Transverse colon (tissue), 3 donors: Measurements from ENCODE around the gene CNKSR1.

Experiments
- EP300 ChIP-seq: sonication (generic); formaldehyde crosslinking; IDR thresholded peaks from one replicate; pipeline ENCODE4 v1.6.1; 2017; ENCODE audit warnings: antibody characterized with exemption, low read depth
- TF ChIP-seq, protein P1 (sequence below), 5 experiments: fragments of 200-600 bp in 3 of 5; fragments of 450-650 bp in 2 of 5; sonication (generic) in 3 of 5; IDR thresholded peaks; 1 replicate in 2 of 5; 2 replicates in 3 of 5; pipeline ENCODE4 v1.5.1; 2016 to 2017; ENCODE audit warnings: antibody characterized with exemption in 5 of 5, inconsistent platforms in 3 of 5, mild to moderate bottlenecking in 2 of 5, moderate library complexity in 1 of 5

DNA sequence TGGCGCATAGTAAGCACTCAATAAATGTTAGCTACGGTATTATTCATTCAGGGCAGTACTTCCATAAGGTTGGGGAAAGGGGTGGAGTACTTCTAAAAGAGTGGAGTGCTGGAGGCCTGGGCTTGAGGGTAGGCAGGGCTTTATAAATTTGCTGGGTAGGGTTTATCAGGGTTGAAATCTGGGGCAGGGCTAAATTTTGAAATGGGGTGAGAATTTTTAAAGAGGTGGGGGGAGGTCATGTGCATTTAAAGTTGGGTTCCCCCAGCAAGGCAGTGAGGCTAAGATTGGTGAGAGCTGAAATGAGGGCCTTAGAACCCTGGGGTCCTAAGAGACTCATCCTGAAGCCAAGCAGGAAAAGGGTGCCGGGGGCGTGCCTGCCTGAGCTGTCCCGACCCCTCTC is 23.1 kb downstream of the CNKSR1 start:
- TF ChIP-seq EP300: no peak
- TF ChIP-seq, protein P1, sequence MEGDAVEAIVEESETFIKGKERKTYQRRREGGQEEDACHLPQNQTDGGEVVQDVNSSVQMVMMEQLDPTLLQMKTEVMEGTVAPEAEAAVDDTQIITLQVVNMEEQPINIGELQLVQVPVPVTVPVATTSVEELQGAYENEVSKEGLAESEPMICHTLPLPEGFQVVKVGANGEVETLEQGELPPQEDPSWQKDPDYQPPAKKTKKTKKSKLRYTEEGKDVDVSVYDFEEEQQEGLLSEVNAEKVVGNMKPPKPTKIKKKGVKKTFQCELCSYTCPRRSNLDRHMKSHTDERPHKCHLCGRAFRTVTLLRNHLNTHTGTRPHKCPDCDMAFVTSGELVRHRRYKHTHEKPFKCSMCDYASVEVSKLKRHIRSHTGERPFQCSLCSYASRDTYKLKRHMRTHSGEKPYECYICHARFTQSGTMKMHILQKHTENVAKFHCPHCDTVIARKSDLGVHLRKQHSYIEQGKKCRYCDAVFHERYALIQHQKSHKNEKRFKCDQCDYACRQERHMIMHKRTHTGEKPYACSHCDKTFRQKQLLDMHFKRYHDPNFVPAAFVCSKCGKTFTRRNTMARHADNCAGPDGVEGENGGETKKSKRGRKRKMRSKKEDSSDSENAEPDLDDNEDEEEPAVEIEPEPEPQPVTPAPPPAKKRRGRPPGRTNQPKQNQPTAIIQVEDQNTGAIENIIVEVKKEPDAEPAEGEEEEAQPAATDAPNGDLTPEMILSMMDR (IDR thresholded peaks at IDR 0.05): no peak
